Measurements from ENCODE around the gene RANBP9.

Gene RANBP9

DNA sequence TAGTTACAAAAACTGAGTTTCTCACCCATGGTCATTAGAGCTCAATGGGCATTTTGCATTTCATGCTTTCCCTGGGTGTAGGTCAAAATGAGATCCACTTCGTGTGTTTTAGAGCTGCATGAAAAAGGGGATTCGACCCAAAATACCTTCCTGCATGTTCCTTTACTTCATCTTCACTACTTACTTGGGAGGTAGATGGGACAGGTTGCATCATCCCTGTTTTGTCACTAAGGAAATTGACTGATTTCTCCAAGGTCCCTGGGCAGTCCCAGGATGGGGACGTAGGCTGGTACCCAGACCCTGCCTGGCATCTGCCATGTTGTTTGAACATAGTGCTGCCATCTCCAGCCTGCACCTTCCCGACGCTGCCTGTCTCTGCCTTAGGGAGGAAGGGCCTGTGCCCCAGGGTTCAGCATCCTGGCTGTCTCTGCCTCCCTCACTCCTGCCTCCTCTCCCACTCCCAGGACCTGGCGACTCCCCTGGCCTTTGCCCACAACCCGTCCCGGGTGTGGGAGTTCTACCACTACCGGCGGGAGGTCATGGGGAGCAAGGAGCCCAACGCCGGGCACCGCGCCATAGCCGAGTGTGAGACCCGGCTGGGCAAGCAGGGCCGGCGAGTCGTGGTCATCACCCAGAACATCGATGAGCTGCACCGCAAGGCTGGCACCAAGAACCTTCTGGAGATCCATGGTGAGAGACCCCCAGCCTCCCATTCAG lies 120.3 kb downstream of the RANBP9 start:
- DNase-seq: no peak

DNA sequence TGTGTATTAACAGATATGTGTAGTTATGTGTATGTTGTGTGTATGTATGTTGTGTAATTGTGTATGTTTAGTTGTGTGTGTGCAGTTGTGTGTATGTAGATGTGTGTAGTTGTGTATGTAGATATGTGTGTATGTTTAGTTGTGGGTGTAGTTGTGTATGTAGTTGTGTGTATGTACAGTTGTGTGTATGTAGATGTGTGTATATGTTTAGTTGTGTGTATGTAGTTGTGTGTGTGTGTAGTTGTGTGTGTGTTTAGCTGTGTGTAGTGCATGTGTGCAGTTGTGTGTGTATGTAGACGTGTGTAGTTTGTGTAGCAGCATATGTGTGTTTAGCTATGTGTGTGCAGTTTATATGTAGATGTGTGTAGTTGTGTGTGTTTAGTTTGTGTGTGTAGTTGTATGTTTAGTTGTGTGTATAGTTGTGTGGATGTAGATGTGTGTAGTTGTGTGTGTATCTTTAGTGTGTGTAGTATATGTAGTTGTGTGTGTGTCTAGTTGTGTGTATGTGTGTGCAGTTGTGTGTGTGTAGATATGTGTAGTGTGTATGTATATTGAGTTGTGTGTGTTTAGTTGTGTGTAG lies 121.0 kb downstream of the RANBP9 start:
- DNase-seq: no peak

DNA sequence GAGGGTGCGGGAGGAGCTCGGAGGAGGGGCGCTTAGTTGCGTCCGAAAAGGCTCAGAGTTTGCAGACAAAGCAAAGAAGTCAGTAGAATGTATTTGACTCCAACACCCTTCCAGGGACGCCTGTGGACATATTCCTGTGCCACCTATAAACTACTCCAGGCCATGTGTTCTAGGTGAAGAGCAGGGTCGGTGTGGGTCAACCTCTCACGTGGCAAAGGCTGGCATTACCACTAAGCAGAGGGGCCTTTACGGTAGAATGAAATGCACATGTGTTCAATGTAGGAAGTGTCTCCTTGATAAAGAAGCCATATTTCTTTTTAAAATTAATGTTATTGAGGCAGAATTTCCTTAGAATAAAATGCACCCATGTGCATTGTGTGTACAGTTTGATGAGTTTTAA lies 121.8 kb downstream of the RANBP9 start:
- no peak for DNase-seq

DNA sequence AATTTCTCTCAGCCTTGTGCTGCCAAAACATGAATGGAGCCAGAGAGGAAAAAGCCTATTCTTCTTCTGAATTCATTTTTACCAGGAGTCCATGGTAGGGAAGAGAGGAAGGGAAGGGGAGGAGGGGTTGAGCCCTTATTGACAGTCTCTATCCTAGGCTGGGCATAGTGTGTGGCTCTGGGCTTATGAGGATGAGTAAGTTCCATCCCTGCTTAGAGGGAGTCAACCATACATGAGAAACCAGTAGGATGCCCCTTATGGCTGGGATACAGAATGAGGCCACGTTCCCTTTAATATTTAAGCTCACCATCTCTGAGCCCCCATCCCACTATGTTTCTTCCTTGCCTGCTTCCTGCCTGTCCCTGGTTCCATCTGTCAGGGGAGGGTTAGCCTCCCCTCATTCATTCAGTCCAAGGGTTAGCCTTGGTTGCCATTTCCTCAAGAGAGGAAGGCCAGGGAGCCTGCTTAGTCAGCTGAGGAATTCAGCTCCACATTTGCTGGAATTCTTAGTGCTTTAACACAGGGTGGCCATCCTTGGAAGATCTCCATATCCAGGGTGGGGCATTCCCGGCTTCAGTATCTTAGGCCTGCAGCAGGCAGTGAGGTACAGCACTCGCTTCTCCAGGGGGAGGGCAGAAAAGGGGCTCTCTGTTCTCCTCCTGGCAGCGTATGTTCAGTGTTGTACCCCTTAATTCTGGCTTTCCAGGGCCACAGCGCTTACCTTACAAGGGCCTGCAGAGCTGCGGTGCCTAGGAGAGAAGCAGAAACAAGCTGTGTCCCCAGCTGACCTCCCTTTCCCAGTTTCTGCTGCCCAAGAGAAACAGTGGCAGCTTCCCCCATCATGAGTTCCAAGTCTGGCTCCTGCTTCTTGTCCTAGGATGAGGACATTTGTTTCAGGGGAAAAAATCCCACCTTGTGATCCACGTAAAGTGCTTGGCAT lies 124.8 kb downstream of the RANBP9 start:
- no peak for DNase-seq

DNA sequence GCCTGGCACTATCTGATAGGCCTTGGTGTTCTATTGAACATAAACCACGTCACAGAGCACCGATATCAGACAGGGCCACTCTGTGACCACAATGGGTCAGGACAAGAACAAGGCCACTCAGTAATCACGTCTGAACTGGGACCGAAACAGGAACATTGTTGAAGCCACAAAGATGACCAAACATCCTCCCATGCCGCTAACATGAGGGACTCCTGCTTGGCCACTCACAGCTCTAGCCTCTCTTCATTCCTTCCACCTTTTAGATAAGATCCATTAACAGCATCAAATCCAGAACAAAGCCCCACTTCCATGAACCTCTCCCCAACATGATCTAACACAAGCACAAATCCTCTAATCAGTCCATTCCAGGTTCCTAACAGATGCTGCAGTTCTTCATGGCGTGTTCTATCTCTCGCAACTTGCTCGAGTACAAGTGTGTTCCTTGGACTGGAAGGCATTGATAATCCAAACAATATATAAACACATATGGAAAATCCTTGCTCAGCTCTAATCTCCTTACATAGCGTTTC lies 129.9 kb downstream of the RANBP9 start:
- DNase-seq: no peak

DNA sequence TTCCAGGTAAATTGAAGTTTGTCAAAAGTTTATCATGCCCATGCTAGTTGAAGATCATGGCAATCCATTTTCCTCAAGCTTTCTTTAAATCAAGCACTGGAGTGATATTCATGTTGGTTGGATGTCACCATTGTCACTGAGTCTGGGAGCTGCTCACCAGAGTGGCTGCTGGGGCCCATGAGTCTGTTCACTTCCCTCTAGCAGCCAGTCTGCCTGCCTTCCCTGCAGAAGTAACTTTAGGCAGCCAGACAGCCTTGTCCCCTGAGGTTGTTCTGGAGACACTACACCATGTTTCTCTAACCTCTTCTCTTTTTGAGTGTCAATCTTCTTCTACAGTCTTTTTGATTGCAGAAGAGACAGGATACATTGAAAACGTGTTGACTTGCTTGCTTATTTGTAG lies 131.7 kb downstream of the RANBP9 start:
- no peak for DNase-seq

DNA sequence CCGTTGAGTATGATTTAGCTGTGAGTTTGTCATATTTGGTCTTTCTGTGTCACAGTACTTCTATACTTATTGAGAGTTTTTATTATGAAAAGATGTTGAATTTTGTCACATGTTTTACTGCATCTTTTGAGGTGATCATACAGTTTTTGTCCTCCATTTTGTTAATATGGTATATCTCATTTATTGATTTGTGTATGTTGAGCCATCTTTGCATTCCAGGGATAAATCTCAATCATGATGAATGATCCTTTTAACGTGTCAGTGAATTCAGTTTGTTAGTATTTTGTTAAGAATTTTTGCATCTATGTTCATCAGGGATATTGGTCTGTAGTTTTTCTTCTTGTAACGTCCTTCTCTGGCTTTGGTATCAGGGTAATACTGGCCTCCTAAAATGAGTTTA lies 133.7 kb downstream of the RANBP9 start:
- DNase-seq: no peak

DNA sequence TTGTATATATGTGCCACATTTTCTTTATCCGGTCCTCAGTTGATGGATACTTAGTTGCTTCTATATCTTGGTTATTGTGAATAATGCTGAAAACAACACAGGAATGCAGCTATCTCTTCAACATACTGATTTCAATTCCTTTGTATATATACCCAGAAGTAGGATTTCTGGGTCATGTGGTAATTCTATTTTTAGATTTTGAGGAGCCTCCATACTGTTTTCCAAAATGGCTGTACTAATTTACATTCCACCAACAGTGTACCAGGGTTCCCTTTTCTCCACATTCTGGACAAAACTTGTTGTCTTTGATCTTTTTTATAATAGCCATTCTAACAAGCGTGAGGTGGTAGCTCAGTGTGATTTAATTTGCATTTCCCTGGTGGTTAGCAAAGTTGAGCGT lies 135.6 kb downstream of the RANBP9 start:
- no peak for DNase-seq

DNA sequence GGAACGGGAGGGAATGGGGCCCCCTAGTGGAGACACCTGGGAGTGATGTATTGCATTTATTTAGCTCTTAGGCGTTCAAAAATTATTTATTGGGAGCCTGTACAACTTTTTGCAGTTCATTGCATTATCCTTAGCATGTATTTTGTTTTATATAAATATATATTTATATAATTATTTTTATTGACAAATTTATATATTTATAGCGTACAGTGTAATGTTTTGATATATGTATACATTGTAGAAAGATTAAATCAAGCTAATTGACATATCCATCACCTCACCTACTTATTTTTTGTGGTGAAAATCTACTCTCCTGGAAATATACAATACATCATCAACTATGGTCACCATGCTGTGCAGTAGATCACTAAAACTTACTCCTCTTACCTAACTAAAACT lies 136.3 kb downstream of the RANBP9 start:
- DNase-seq: no peak

DNA sequence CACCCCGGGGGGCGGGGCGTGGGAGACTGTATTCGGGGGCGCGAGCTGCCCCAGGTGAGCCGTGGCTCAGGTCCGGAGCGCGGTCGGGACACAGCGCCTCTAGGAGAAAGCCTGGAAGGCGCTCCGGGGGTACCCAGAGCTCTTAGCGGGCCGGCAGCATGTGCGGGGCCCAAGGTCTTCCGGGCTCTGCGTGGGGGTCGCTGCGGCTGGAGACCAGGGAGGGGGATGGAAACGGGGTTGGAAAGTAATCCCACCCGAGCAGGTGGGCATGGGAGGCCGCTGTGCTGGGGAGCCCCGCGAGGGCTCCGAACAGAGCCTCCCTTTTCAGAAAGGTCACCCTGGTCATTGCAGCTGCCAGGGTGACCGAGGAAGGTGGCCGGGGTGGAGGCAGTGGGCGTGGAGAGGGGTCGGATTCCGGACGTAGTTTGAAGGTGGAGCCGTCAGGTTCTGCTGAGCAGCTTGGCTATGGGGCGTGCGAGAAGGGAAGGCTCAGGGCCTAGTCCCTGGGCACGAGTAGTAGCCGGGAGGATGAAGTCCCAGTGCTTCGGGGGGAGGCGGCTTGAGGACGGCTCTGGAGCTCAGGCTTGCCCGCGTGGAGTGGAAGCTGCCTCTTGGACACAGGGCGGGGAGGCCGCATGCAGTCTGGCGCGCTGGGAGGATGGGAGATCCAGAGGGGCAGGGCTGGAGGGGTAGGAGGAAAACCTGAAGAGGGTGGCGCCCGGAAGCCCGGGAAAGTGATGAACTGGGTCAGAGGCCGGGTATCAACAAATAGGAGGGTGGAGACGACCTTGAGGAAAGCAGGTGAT lies 136.9 kb downstream of the RANBP9 start, which contains the start of gene SIRT5:
Gene SIRT5, plus strand, starts transcription at position 31 of the 806 bp plus-strand sequence. CDS start 9,510 bp downstream, outside the sequence.
- peak; percentile 84 for DNase-seq

DNA sequence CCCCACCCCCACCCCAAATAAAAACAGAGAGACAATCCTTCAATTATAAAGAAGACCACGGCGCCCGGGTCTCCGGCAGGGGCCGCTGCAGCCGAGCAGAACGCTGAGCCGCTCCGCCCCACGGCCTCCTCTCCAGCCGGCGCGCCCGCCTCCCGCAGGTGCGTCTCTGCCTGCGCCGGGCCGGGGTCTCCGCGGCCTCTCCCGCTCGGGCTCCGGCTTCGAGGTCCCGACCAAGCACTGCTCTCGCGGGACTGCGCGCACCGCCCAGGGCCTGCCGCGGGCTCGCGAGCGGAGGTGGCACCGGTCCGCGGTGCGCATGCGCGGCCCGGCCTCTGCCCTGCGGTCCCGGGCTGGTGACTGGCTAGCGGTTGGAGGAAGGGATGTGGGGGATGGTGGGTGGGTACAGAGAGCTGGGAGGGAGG lies 137.5 kb downstream of the RANBP9 start:
- peak; percentile 89 for DNase-seq

DNA sequence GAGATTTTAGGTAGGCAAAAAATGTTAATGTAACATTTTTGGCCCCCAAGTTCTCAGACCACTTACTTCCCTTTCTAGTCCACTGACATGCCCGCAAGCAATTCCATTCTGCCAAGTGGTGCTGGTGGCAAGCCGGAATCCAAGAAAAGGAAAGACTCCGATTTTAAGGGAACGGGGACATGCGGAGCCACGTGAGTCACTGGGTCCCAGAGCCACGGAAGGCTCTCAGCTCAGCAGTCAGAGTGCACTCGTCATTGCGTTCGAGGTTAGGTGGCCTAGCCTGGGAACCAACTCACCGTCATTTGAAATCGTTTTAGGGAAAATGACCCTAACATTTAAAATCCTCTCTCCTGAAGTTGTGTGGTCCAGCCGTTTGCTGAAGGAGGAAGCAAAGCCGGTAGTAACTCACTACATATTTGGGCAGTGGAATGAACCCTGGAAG lies 137.9 kb downstream of the RANBP9 start:
- no peak for DNase-seq

DNA sequence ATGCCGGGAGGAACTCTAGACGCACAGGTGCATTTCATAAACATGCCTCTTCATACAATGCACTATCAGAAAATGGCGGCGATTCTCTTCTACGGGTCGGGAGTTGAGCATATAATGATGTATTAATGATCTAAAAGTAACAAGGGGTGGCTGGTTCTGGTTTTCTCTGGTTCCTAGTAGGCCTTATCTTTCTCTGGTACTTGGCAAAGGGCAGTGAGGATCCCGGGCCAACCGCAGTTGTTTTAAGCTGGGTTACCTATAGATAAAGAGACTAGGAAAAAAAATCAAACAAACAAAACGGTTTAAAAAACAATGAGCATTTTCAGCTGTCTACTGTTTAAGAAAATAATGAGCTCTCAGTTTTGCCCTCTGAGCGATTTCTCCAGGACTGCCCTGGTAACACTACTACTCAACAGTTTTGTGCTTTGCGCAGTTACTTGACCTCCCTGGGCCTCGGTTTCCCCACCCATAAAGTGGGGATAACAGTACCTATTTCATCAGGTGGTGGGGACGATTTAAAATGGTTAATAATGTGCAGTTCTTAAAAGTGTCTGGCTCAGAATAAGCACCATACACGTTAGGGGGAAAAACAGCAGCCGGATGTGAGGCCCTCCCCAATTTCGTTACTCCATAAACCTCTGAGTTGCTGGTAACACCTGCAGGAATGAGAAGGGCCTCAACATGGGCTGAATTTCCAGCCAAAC lies 138.5 kb downstream of the RANBP9 start:
- DNase-seq: no peak

DNA sequence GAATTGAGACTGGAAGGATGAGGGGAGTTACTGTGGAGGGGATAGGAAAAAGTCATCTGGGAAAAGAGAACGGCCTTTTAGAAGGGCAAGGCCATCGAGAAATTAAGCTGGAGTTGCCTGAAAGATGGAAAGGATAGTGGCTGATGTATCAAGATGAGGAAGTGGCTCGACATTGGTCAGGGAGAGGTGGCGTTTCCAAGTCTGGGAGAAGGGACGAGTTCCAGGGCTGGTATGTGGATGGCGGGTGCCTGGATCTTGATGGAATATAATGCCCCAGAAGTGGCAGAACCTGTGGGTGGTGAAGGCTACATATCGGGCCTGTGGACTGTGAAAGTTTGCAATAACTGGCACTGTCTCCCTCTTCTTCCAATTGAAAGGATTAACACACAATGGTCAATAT lies 139.4 kb downstream of the RANBP9 start:
- DNase-seq: no peak
